Activated effector memory CD4-positive, alpha-beta T cell treated with anti-CD3 and anti-CD28 coated beads, Interleukin-2, amount 50 U/mL, for 16 hours (primary cell): ENCODE measurements around the gene ZNF592.

ENCODE experiments used
- DNase-seq: peaks from one replicate; pipeline ENCODE4 v3.0.0-alpha.2; 2020

The ZNF592 gene, protein sequence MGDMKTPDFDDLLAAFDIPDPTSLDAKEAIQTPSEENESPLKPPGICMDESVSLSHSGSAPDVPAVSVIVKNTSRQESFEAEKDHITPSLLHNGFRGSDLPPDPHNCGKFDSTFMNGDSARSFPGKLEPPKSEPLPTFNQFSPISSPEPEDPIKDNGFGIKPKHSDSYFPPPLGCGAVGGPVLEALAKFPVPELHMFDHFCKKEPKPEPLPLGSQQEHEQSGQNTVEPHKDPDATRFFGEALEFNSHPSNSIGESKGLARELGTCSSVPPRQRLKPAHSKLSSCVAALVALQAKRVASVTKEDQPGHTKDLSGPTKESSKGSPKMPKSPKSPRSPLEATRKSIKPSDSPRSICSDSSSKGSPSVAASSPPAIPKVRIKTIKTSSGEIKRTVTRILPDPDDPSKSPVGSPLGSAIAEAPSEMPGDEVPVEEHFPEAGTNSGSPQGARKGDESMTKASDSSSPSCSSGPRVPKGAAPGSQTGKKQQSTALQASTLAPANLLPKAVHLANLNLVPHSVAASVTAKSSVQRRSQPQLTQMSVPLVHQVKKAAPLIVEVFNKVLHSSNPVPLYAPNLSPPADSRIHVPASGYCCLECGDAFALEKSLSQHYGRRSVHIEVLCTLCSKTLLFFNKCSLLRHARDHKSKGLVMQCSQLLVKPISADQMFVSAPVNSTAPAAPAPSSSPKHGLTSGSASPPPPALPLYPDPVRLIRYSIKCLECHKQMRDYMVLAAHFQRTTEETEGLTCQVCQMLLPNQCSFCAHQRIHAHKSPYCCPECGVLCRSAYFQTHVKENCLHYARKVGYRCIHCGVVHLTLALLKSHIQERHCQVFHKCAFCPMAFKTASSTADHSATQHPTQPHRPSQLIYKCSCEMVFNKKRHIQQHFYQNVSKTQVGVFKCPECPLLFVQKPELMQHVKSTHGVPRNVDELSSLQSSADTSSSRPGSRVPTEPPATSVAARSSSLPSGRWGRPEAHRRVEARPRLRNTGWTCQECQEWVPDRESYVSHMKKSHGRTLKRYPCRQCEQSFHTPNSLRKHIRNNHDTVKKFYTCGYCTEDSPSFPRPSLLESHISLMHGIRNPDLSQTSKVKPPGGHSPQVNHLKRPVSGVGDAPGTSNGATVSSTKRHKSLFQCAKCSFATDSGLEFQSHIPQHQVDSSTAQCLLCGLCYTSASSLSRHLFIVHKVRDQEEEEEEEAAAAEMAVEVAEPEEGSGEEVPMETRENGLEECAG (N-terminal part only)

DNA sequence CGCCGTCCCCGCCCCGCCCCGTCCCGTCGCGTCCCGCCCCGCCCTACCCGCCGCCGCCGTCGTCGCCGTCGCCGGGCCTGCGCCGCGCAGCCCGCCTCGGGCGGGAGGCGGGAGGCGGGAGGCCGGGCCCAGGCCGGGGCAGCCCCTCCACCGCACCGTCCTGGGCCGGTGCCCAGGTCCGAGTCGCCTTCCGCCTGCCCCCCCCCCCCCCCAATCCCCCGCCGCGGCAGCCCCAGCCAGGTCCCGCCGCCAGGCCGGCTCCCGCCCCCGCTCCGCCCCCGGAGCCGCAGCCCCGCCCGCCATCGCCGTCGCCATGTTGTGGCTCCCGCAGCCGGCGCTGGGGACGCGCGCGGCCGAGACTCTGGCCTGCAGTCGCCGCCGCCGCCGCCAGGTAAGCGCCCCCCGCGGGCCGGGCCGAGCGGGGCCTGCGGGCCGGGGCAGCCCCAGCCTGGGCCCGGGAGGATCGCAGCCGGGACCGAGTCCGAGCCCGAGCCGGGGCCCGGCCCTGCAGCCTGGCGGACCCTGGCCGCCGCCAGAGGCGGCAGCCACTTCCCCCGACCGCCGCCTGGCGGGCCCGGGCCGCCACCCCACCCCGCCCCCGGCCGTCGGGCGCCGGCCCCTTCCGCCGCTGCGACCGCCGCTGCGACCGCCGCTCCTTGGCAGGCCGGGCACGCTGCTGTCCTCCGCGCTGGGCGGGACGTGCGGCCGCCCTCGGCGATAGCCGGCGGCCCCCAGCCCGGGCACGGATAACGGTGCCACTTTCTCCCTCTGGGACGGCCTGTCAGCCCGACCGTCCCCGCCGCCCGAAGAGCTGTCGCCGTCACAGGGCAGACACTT, at the start of gene ZNF592:
TSS of gene ZNF592 (plus strand) at position 319 of the 837 bp plus-strand sequence. CDS start 34,084 bp downstream, outside the sequence.
- peak; percentile 94 for DNase-seq

DNA sequence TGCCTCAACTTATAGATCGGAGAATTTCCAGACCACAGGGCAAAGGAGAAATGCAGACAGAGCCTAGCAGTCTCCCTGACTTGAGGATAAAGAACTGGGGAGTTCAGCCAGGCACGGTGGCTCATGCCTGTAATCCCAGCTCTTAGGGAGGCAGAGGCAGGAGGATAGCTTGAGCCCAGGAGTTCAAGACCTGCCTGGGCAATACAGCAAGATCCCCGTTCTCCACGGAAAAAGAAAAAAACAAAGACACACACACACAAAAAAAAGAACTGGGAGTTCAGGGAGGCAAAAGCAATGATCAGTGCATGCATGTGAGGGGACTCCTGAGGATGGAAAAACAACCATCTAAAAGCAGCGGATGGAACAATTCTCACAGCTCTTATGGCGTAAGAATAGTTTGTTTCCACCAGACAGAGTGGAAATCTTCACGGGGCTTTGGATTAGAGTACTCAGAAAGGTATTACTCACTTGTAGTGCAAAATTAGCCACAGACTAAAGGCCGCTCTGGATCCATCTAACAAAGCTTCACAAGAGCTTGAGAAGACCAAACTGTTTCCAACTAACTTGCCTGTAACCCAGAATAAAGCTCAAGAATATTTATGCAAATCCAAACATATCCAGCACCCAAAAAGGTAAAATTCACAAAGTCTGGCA, 48.7 kb upstream of the ZNF592 start:
- no peak for DNase-seq

DNA sequence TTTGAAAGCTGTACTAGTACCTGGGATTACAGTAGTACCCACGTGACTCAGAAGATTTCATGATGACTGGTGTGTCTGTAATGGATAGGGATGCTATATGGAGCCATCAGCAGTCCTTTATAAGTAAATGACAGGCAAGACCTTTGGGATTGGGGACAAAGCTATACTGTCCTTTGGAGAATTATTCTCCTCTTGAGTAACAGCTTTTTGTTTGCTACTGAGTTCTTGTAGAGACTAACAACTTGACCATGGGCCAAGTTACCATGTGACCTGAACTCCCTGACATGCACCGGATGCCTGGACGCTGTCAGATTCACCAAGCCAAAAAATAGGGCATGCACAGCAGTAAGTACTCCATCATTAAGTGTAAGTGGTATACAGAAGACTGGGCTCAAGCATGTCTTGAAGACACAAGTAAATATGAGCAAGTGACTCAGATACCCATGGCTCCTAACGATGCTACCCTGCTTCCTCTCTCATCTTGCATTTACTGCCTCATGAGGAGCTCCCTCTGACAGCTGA, 45.4 kb upstream of the ZNF592 start:
- no peak for DNase-seq

DNA sequence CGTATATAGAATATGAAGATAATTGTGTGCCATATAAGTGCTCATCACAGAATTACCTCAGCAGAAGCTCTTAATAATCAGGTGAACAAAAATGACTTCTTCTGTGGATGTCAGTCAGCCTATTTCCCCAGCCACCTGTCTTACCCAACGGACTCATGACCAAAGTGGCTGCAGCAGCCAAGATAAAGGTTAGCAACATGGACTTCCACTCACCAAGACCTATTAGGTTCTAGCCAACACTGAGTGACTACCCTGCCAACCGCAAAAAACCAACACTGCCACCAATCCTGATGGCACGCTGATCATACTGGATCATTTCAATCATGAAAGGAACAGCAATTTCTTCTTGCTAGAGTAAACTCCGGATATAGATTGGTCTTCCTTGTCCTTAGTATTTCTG, 44.6 kb upstream of the ZNF592 start:
- DNase-seq: no peak

DNA sequence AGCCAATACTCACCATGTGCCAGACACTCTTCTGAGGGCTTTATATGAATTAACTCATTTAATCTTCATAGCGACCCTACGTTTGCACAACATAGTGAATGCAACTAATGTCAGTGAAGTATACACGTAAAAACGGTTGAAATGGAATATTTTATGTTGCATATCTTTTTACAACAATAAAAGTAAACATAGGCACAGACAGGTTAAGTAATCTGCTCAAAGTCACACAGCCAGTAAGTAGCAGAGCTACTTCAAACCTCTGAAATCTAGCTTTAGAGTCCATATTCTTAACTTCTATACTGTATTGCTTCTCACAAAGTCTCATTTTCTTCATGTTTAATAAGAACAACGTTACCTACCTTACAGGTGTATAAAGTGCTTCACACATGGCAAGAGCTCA, 34.0 kb upstream of the ZNF592 start:
- no peak for DNase-seq

DNA sequence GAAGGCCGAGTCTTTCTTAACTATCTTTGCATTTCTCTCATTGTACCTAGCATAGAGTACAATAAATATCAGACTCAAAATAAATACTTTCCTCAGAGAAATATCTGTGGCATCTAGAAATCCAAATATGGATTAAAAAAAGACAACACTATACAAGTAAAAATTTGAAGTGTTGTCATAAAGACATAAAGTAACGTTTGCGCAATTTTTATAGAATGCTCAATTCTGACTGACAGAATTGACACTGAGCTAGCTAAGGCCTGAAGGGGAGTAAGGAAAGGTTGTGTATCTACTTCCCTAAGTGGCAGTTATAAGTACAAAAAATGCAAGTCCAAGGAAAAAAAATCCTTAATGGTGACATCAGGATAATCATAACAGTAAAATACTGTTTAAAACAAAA, 33.6 kb upstream of the ZNF592 start:
- DNase-seq: no peak

DNA sequence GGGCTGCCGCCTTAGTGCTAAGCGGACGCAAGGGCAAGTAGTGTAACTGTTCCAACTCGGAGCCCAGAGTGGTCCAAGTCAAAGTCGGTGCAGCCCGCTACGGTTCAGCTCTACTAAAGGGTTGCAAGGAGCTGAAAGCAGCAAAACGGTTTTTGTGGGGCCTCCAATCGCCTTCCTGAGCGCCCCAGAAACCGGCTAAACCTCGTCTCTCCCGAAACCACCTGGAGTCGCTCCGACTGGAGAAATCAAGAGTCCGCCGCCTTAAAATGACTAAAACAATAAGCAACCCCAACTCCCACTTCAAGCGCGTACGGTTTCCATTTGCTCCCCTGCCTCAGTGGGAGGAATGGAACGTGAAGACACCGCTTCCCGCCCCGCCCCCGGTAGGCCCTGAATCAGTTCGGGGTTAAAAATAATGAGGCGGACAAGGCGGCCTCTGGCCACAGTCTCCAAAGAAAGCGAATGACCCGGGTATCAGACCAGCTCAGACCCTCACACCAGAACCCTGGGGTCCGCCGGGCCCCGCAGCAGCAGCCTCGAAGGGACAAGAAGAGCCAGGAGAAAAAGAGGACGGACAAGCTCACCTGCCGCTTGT, 32.9 kb upstream of the ZNF592 start:
- DNase-seq: peak; percentile 83

DNA sequence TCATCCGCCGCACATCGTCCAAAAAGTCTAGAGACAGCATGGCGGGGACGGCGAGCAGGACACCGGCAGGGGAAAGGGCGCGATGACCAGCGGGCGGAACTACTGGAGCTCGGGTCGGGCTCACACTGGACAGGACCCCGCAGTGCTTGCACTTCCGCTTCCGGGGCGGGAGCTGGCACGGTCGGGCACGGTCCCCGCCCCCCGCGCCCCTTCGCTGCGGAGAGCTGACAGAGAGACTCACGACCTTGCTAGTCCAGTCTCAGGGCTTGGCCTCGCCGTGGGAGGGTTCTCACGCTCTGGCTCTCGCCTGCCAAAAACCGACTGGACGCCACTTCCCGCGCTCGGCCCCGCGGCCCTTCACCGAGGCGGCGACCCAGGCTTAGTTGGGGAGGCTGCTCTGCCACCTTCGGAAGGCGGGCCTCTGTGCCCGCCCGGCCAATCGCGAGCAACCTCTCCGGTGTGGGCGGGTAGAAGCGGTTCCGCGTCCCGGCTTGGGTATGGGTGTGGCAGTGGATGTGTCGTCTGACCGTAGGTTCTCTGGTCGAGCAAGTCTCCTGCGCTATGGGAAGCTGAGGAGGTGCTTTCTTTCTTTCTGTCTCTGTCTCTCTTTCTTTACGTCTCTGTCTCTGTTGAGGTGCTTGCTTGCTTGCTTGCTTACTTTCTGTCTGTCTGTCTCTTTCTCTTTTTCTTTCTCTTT, 32.2 kb upstream of the ZNF592 start, which contains the start of gene SEC11A:
TSS of gene SEC11A (minus strand) at position 104 of the 697 bp plus-strand sequence. CDS start at position 40, 64 bp downstream.
- DNase-seq: peak; percentile 97

DNA sequence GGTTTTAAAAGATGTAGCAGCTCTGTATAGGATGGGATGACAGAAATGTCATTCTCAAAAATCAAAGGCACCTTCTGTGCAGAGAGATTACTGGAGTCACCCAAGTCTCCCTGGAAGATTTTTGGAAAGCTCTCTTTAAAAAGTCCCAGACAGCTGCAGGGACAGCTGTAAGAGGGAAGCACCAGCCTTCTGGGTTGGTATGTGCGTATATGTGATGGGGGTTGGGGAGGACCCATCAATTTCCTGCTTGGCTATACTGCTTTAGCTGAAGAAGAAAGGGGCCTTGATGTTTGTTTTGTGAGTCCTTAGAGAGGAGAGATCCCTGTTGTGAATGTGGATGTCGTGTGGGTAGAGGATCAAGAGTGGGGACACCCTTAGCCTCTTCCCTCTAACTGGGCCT, 27.0 kb upstream of the ZNF592 start:
- DNase-seq: no peak

DNA sequence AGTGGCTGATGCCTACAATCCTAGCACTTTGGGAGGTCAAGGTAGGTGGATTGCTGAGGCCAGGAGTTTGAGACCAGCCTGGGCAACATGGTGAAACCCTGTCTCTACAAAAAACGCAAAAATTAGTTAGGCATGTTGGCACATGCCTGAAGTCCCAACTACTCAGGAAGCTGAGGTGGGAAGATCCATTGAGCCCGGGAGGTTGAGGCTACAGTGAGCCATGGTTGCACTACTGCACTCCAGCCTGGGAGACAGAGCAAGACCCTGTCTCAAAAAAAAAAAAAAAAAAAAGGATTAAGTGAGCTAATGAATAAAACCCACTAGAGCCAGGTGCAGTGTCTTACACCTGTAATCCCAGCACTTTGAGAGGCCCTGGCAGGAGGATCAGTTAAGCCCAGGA, 25.8 kb upstream of the ZNF592 start:
- no peak for DNase-seq

DNA sequence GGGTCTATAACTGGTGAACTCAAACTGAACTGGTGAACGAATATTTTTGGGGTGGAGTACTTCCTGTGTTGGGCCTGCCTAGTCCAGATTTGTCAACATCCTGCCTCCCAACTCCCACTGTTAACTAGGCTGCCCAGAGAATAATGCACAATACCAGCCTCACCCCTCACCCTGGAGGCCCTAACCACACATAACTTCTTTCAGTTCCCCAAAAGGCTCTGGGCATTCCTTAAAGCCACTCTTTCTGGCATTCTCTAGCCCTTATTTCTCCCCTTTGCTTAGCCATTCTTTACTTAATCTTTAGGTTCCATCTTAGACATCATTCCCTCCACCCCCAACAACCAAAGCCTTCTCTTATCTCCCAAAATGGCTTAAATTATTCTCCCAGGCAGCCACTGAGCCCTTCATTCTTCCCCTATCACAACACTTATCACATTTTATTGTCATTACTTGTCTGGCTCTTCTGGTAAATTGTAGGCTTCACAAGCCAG, 23.3 kb upstream of the ZNF592 start:
- DNase-seq: peak; percentile 66

DNA sequence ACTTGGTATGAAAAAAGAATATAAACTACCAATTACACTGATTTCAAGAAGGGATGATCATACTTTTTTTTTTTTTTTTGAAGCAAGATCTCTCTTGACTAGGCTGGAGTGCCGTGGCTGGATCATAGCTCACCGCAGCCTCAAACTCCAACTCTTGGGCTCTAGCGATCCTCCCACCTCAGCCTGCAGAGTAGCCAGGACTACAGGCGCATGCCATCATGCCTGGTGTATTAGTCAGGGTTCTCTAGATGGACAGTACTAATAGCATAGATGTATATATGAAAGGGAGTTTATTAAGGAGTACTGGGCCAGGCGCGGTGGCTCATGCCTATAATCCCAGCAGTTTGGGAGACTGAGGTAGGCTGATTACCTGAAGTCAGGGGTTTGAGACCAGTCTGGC, 21.0 kb upstream of the ZNF592 start:
- no peak for DNase-seq

DNA sequence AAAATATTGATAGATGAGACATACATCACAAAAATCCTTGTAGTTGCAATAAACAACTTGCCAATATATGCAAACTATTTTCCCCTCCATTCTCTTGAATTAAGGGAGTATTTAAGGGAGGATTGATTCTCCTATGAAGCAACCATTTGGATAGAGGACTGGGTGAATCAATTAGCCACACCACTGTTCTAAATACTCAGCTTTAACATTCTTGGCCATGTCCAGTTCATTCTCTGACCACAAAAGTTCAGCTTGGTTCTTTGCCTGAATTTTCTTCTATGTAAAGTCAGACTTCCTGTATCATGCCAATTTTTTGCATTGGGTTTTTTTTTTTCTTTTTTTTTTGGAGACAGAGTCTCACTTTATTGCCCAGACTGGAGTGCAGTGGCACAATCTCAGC, 16.6 kb upstream of the ZNF592 start:
- no peak for DNase-seq

DNA sequence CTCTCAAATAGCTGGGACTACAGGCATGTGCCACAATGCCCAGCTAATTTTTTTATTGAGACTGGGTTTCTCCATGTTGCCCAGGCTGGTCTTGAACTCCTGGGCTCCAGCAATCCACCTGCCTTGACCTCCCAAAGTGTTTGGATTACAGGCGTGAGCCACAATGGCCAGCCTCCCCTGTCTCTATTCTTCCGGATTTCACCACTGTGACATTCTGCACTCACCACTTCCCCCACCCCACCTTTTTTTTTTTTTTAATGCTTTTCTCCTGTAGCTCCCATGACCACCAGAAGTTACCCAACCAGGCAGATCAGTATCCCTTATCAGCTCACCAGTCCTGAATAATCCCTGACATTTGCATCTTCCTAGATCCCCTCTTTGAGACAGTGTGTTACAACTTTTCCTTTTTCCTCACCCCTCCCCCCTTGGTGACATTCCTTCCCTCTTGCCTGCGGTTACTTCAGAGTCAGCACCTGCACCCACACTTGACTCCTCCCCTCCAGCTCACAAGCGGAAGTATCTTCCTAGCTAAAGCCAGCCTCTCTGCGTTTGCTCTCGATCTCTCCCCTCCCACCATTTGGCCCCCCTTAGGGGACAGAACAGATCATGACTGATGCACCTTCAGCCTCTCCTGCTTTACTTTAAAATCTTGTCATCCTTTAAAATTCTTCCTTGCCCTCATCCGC, 13.5 kb upstream of the ZNF592 start:
- peak; percentile 86 for DNase-seq

DNA sequence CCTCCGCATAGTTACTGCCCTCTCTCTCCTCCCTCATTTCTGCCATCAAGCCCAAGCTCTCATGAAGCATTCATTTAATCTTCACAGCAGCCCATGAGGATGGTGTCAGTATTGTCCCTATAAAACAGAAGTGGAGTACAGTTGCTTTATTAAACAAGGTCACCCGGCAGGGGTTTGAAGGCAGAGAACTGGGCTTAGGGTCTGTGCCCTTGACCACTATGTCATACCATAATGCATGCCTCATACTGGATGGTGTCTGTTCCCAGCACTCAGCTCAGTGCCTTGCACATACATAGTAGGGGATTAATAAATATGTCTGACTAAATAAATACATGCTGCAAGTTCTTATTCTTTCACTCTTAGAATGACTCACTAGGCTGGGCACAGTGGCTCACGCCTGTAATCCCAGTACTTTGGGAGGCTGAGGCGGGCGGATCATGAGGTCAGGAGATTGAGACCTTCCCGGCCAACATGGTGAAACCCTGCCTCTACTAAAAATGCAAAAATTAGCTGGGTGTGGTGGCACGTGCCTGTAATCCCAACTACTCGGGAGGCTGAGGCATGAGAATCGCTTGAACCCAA, 12.8 kb upstream of the ZNF592 start:
- peak; percentile 70 for DNase-seq

DNA sequence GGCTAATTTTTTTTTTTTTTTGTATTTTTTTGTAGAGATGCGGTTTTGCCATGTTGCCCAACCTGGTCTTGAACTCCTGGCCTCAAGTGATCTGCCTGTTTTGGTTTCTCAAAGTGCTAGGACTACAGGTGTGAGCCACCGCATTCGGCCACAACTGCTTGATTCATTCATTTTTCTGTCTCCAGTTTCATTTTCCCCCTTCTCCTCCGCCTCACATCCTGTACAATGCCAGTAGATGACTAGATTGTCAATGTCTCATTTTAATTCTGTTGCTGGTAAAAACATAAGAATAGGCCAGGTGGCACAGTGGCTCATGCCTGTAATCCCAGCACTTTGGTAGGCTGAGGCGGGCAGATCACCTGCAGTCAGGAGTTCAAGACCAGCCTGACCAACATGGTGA, 12.0 kb upstream of the ZNF592 start:
- DNase-seq: peak; percentile 83

DNA sequence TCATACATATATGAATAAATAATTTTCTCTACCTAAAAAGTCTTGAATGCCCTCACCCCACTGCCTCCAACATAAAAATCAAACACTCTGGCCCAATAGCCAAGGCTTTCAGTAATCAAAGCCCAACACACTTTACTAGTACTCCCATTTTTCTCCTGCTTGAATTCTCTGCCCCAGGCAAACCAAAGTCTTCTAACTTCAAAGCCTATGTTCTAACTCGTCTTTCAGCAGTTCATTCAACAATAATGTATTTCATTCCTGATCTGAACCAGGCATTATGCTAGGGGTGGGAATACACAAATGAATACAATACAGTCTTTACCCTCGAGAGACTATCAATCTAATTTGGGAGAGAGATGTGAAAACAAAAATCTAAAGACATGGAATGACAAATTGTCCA, 11.4 kb upstream of the ZNF592 start:
- no peak for DNase-seq

DNA sequence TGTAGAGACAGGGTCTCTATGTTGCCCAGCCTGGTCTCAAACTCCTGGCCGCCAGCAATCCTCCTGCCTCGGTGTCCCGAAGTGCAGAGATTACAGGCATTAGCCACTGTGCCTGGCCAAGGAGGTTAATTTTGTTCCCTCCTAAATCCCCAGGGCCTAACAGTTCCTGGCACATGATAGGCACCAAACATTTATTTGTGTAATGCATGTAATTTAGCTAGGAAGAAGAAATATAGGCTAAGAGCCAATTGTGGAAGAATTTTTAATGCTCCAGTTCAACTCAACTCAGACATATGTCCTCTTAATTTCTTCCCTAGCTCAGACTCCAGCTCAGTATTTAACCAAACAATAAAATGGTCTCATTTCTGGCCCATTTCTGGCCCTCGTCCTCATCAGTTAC, 7.7 kb upstream of the ZNF592 start:
- no peak for DNase-seq

DNA sequence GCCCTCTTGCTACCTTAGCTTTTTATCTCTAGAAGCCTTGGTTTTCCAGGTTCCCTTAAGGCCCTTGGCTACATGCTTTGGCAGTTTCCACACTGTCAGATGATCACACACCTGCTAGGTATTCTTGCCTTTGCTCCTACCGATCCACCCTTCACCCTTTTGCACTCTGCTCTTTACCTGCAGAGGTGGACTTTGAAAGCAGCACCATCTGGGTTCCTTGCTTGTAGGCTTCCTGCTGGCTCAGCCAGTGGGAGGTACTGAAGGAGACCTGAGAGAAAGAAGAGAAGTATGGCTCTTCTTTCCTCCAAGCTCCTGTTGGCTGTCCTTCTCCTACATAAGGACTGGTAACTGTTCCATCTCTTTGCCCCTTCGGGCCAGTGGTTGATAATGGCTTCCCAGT, 7.3 kb upstream of the ZNF592 start:
- no peak for DNase-seq
